ES-I3 (cell line): ENCODE data around the gene KLF9.

Experiments
- H3K36me3 ChIP-seq: 2 replicates; pipeline ENCODE4 v1.6.1; 2013; ENCODE audit warnings: mild to moderate bottlenecking, low read length, control low read depth, moderate library complexity; ENCODE audit not compliant: insufficient read depth
- H3K4me1 ChIP-seq: 2 replicates; pipeline ENCODE4 v1.6.1; 2013; ENCODE audit warnings: mild to moderate bottlenecking, control low read depth, low read length; ENCODE audit not compliant: insufficient read depth
- H3K9ac ChIP-seq: 2 replicates; pipeline ENCODE4 v1.6.1; 2013; ENCODE audit warnings: low read depth, mild to moderate bottlenecking, low read length, moderate library complexity
- H3K9me3 ChIP-seq: 2 replicates; pipeline ENCODE4 v1.6.1; 2013; ENCODE audit warnings: mild to moderate bottlenecking, low read length, moderate library complexity; ENCODE audit not compliant: control insufficient read depth, insufficient read depth

KLF9 gene

GRCh38 chr9:70438341-70438928 lies 24.0 kb upstream of the KLF9 start:
- no peak overlapping the region for H3K9ac ChIP-seq

GRCh38 chr9:70435948-70436347 lies 21.5 kb upstream of the KLF9 start:
- no peaks in the 10 kb centered on the region; the same call in 1 of the 2 replicates for H3K4me1 ChIP-seq
- H3K36me3 ChIP-seq: no peaks in the 10 kb centered on the region
- no peak overlapping the region for H3K9ac ChIP-seq
- H3K9me3 ChIP-seq: no peaks in the 10 kb centered on the region; the same call in 1 of the 2 replicates

More at GRCh38 chr9:70438341-70438928, 24.0 kb upstream of the KLF9 start:
- no peaks in the 10 kb centered on the region; the same call in 1 of the 2 replicates for H3K4me1 ChIP-seq
- no peaks in the 10 kb centered on the region for H3K9me3 ChIP-seq
- H3K36me3 ChIP-seq: no peaks in the 10 kb centered on the region

GRCh38 chr9:70429899-70430298 lies 15.4 kb upstream of the KLF9 start:
- Histone ChIP-seq H3K9me3 (no peaks in the 10 kb centered on the region; the same call in 1 of the 2 replicates), H3K36me3 (no peaks in the 10 kb centered on the region), H3K4me1 (no peaks in the 10 kb centered on the region), H3K9ac (no peak overlapping the region)

- H3K36me3 ChIP-seq: no peaks in the 10 kb centered on the region
- no peaks in the 10 kb centered on the region for H3K4me1 ChIP-seq
- no peaks in the 10 kb centered on the region; the same call in 1 of the 2 replicates for H3K9me3 ChIP-seq
- H3K9ac ChIP-seq: no peak overlapping the region
Observed at GRCh38 chr9:70428781-70429180, 14.3 kb upstream of the KLF9 start.

GRCh38 chr9:70427161-70427945 lies 12.9 kb upstream of the KLF9 start:
- Histone ChIP-seq H3K9ac (no peak overlapping the region), H3K4me1 (no peaks in the 10 kb centered on the region), H3K9me3 (no peaks in the 10 kb centered on the region; the same call in 1 of the 2 replicates), H3K36me3 (no peaks in the 10 kb centered on the region)

GRCh38 chr9:70425192-70425591 lies 10.7 kb upstream of the KLF9 start:
- Histone ChIP-seq H3K9me3 (no peaks in the 10 kb centered on the region), H3K9ac (no peak overlapping the region), H3K36me3 (no peaks in the 10 kb centered on the region), H3K4me1 (peaks cover 13% of the 10 kb centered on the region)

- Histone ChIP-seq H3K9me3 (no peaks in the 10 kb centered on the region), H3K36me3 (no peaks in the 10 kb centered on the region), H3K4me1 (peaks cover 13% of the 10 kb centered on the region), H3K9ac (no peak overlapping the region)
Observed at GRCh38 chr9:70422371-70423043, 8.1 kb upstream of the KLF9 start.

- H3K9me3 ChIP-seq: no peaks in the 10 kb centered on the region
- H3K9ac ChIP-seq: peak overlapping the region; percentile 89
- no peaks in the 10 kb centered on the region for H3K36me3 ChIP-seq
- peaks cover 13% of the 10 kb centered on the region for H3K4me1 ChIP-seq
Observed at GRCh38 chr9:70421272-70422180, 7.1 kb upstream of the KLF9 start.

- Histone ChIP-seq H3K9ac (peak overlapping the region; percentile 89), H3K4me1 (peaks cover 13% of the 10 kb centered on the region), H3K9me3 (no peaks in the 10 kb centered on the region), H3K36me3 (no peaks in the 10 kb centered on the region)
Observed at GRCh38 chr9:70420441-70421271, 6.2 kb upstream of the KLF9 start.

GRCh38 chr9:70419556-70420440 lies 5.3 kb upstream of the KLF9 start:
- Histone ChIP-seq H3K9me3 (no peaks in the 10 kb centered on the region), H3K4me1 (peaks cover 13% of the 10 kb centered on the region)

GRCh38 chr9:70418822-70419555 lies 4.5 kb upstream of the KLF9 start:
- Histone ChIP-seq H3K4me1 (peaks cover 13% of the 10 kb centered on the region), H3K9me3 (no peaks in the 10 kb centered on the region), H3K9ac (peak overlapping the region; percentile 89)

More at GRCh38 chr9:70419556-70420440, 5.3 kb upstream of the KLF9 start:
- peak overlapping the region; percentile 89 for H3K9ac ChIP-seq
- no peaks in the 10 kb centered on the region for H3K36me3 ChIP-seq

GRCh38 chr9:70415476-70415875 lies 1.0 kb upstream of the KLF9 start:
- H3K36me3 ChIP-seq: no peaks in the 10 kb centered on the region
- H3K9ac ChIP-seq: no peak overlapping the region
- no peaks in the 10 kb centered on the region for H3K9me3 ChIP-seq
- 0 out of 2 replicates have a peak, but pooled peaks cover 1% of the 10 kb centered on the region for H3K4me1 ChIP-seq

More at GRCh38 chr9:70418822-70419555, 4.5 kb upstream of the KLF9 start:
- no peaks in the 10 kb centered on the region for H3K36me3 ChIP-seq
